Head of caudate nucleus (tissue), 42 donors: Measurements from ENCODE around the gene ZDHHC7.

Experiments
- DNase-seq, 42 donors: peaks; one replicate each; pipeline versions ENCODE4 v3.0.0 to v3.0.0-alpha.2; 2020 to 2021; ENCODE audit warnings: mixed read lengths in 7 of 42
- intact Hi-C: fragments of 100-400 bp; cut with DNase I; formaldehyde crosslinking; loops from one replicate; pipeline ENCODE4 v1.15.0; 2022

Gene ZDHHC7

DNA sequence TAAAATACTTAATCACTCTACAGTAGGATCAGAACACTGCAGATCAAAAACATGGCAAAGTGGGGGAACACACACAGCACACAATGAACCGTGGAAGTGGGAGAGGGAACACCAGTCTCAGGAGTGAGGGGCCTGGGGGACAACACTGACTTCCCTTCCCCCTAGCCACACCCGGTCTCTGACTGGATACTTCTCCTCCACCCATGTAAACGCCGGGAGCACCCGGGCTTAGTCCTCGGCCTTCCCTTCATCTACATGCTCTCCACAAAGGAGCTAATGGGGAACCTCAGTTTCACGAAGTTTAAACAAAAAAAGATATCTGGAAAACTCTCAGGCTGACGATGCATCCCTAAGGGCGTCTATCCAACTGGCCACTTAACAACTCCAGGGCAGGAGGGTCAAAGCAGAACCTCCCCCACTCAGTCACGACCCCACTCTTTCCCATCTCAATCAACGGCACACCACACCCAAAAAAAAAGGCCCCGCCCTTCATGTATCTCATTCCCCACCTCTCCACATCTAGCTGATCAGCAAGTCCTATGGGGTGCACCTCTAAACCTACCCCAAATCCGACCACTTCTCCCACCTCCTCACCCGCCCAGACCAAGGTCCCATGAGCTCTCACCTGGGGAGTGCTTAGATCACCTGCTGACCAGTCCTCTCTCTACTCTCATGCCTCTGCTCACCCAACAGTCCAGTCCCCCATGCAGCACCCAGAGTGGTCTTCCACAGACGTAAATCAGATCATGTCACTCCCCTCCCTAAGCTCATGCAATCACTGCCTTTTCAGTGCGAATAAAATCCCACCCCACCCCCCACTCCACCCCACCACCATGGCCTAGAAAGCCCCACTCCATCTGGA, 7.4 kb downstream of the ZDHHC7 start:
- intact Hi-C loops, result no loop called here
- no peak for DNase-seq

DNA sequence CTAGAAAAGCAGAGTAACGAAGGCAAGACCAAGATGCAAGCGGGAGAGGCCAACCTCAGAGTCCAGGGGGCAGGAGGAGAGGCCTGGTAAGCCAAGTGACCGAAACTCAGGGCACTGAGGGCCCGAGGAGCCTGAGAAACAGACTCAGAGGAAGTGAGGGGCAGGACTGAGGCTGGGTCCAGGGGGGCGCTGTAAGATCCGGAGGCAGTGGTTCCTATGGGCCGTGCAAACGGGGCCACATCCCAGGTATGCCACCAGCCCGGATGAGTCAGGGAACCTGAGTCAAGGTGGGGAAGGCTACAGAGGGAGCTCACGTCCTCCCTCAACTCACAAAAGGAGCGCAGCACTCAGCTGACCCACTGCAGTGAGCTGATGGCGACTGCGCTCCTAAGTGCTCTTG, 8.3 kb downstream of the ZDHHC7 start:
- no peak for DNase-seq
- intact Hi-C loops, result no loop called here

DNA sequence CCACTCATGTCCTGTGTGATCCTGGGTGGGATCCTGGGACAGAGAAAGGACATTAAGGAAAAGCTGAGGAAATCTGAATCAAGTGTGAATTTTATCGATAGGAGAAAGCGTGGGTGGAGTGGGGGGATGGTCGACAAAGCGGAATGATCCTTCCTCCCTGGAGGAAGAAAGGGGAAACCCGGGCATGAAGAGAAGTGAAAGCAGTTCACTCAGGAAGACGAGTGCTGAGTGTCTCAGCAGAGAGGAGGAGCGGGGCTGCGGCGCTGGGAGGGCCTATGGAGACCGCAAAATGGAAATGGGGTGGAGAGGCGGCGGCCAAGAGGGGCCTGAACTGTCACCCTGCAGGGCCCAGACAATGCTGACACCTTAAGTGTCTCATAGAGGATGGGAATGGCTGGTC, 8.7 kb downstream of the ZDHHC7 start:
- peak in 29 of 42 donors; percentile 14 to 60 (median 36) for DNase-seq
- intact Hi-C loops, result no loop called here

DNA sequence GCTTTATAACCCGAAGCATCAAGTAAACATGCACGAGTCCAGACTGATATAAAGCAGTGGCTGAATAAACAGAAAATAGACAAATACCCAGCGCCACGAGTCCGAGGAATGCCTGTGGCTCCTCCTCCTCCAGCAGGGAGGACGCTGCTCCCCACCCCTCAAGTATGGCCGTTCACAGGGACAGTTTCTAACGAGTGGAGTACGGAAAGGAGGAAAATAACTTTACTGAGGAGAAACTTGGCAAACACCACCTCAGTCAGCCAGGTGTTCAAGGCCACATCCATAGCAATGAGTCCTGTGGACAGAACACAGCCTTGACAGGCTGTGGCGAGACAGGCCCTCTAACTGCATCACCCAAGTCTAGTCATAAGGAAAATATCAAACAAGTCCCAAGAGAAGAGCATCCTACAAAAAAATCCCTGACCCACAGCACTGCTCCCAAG, 9.2 kb downstream of the ZDHHC7 start:
- intact Hi-C loops, result no loop called here
- no peak for DNase-seq

DNA sequence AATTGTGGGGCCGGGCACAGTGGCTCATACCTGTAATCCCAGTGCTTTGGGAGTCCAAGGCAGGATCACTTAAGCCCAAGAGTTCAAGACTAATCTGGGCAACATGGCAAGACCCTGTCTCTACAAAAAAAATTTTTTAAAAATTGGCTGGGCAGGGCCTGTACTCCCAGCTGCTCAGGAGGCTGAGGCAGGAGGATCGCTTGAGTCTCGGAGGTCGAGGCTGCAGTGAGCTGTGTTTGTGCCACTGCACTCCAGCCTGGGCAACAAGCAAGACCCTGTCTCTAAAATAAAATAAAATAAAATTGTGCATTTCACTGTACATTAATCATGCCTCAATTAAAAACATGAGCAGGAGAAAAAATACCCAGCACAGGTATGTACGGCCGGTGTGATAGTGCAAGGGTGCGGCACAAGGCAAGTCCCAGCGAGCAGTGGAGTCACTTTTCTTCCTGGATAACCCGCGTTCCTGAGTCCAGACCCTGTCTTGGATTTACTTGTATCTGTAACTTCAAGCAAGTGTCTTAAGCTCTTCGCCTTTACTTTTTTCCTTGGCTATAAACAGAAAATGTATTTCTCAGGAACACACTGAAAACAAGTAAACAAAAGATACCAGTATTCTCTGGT, 11.4 kb downstream of the ZDHHC7 start:
- DNase-seq, result no peak
- intact Hi-C loops, result no loop called here

DNA sequence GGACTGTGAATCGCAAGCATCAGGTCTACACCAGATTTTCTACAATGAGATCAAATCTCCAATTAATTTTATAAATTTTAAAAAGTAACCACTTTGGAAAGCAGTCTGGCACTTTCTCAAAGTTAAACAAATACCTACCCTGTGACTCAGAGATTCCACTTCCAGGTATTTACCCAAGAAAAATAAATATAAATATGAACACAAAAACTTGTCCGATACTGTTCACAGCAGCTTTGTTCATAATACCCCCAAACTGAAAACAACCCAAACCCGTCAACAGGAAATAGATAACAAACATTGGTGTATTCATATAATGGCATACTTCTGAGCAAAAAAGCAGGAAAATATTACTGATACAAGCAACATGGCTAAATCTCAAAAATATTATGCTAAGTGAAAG, 12.1 kb downstream of the ZDHHC7 start:
- no peak for DNase-seq
- intact Hi-C loops, result no loop called here

DNA sequence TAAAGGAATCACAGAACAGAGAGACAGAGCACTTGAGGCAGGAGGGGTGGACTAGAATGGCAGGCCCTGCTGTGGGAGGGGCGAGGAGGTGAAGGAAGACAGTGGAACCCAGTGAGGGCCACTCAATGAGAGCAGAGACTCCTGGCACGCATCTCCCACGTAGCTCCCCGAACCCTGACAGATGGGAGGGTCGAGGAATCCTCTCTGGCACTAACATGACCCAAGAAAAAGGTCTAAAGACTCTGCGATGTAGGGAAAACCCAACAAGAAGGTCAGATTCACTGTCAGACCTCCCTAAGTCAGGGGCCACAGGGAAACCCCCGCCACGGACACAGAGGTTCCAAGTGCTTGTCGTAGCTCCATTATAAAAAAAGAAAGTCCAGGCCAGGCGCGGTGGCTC, 15.0 kb downstream of the ZDHHC7 start:
- intact Hi-C loops, result no loop called here
- DNase-seq, result no peak

DNA sequence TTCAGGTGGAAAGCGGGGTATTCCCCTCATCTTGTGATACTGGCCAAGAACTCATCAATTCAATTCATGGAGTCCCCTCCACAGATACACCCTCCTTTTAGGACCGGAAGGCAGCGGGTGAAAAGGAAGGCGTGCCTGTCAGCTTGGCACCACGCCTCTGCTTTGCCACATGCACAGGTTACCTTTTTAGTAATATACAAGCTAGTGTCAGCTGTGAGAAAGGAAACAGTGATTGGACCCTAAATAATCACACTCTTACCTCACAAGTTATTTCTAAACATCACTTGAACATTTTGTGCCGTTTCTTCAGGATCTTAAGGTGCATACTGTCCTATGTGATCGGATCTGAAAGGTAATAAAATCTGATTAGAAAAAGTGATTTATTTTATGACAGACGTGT, 15.7 kb downstream of the ZDHHC7 start:
- intact Hi-C loops, result no loop called here
- DNase-seq, result no peak

DNA sequence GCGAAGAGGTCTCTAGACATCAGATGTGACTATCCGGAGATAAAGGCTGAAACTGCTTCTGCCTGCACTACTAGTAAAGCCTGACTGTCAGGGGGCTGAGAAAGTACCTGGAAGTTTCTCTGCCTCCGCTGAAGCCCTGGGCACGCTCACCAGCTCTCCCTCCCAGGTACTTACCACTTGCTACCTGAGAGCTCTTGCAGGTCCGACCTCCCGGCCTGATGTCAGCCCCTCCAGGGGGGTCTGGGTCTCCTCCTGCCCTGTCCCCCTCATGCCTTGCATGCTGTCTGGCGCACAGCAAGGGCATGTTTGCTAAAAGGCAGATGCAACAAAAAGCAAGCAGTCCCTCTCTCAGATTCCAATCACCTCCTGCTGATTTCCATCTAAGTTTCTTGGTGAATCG, 17.4 kb downstream of the ZDHHC7 start:
- intact Hi-C loops, result no loop called here
- DNase-seq, result no peak

DNA sequence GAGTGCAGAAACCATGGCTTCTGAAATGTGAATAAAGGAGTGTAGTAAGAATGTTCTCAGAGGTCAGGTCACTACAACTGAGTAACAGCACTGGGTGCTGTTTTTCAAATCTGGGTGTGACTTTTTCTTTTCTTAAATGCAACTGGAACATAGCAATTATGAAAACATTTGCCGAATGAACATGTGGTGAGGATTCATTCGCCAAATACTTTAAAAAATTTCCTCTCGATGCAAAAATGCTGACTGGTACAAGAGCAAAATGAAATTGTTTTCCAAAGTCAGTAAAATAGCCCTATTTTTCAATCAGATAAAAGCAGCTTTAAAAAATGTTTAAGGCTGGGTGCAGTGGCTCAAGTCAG, 18.6 kb downstream of the ZDHHC7 start:
- intact Hi-C loops, result no loop called here

DNA sequence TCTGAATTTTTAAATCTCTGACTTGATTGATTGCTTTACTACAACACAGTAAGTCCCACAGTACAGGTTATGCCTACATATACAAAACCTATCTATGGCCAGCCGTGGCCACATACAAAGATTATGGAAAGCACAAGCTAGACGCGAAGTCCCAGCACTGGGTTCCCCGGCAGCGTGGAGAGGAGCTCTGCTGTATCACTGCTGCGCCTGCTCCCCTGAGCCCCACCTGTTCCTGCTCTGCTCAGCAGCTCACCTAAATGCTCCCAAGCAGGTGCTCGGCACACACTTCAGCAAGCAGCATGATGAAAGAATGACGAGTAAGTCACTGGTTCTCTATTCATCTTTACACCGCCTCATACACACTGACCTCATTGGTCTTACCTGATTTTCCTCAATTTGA, 20.6 kb downstream of the ZDHHC7 start:
- DNase-seq, result no peak
- intact Hi-C loops, result no loop called here

More for the DNA sequence above, 18.6 kb downstream of the ZDHHC7 start:
- DNase-seq, result no peak

DNA sequence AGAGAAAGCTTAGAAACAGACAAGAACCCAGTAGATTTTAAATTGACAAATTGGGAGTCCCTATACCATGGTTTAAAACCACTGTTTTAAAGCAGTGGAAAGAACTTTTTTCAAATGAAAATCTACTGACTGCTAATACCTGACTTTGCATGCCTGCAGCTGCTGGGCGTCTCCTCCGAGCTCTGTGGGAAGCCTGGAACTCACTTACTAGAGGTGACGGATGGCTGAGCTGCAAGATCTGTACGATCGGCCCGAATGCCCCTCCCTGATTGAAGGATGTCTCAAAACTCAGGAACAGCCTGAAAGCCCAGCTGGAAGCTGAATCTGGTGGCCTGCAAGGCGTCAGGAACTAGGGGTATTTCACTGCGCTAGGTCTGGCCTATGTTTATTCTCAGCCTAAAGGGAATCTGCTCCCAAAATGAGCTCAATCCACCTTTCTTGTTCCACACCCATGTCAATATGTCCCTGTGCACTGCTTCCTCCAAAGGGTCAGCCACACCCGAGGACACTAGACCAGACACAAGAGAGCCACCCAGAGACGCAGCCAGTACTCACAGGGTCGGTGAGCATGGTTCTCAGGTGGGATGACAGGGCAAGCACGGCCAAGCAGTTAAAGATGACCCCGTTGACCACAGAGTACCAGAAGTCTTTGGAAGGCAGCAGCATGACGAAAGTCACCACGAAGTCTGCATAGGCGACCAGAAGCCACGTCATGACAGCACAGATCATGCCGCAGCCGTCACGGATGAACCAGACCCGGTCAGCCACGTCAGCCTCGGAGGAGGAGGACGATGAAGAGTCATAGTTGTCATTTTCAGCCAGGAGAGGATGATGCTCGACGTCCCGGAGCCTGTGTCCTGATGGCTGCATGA, 21.4 kb downstream of the ZDHHC7 start:
- DNase-seq, result no peak
- intact Hi-C loops, result no loop called here

DNA sequence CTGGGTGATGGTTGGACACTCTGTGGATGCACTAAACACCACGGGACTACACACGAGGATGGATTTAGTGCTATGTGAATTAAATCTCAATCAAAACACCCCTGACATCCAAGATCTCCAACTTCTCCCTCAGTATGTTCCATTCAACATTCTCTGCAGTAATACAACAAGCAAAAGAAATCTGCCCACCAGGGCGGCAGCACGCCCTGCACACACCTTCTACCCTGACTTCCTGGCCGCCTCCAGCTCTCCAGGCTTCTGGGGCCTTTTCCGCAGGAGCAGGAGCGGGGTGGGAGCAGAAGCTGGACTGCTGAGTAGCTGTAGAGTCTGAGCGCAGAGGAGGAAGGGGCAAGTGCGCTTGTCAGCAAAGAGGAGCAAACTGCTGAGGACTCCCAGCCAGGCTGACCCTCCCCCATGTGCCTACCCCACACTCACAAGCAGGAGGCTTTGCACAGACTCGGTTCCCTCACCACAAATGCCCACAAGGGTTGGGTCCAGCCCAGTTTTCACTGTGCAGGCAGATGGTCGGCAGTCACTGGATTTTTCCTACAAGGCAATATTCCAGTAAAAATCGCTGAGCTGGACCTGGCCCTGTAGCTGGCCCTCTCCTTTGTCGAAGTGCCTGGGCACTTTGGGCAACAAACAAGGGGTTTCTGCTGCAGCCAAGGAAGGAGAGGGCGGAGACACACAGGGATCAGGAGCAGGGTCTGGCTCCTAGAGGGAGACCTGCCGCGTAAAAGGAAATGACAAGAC, 22.8 kb downstream of the ZDHHC7 start:
- DNase-seq, result peak in 2 of 42 donors; percentile 29 to 35
- intact Hi-C loops, result no loop called here

DNA sequence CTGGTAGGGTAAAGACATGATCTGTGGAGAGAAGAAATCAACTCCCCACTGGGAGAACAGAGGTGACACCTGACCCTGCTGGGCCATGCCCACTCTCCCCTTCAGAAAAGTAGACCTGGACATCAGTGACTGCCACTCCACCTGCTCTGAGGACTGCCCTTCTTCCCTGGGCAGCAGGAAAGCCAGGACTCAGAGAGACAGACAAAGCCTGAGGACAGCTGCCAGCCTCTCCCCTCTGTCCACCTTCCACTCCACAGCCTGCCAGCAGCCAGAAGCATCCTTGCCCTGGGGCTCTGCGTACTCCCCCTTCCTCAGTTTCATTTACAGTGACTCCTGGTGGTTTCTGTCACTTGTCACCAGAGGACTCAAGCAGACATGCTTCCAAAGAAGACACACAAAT, 24.5 kb downstream of the ZDHHC7 start:
- intact Hi-C loops, result no loop called here
- no peak for DNase-seq

DNA sequence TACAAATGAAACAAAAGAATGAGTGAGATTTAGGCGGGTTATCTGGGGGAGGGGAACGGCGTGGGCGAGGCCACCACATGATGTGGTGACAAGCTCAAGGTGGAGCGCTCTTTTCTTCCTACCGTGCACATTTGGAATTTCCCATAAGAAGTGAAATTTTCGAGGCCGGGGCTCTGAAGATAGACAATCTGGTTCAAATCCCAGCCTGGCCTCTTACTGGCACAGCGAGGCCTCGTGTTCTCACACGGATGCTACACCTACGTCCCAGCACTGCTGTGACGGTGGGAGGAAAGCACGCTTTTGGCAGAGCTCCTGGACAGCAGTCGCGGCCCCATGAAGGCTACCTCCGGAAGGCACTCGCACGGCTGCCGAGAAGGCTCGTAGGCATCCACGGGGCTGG, 25.2 kb downstream of the ZDHHC7 start:
- DNase-seq, result peak in 41 of 42 donors; percentile 30 to 83 (median 60)
- intact Hi-C loops, result no loop called here

DNA sequence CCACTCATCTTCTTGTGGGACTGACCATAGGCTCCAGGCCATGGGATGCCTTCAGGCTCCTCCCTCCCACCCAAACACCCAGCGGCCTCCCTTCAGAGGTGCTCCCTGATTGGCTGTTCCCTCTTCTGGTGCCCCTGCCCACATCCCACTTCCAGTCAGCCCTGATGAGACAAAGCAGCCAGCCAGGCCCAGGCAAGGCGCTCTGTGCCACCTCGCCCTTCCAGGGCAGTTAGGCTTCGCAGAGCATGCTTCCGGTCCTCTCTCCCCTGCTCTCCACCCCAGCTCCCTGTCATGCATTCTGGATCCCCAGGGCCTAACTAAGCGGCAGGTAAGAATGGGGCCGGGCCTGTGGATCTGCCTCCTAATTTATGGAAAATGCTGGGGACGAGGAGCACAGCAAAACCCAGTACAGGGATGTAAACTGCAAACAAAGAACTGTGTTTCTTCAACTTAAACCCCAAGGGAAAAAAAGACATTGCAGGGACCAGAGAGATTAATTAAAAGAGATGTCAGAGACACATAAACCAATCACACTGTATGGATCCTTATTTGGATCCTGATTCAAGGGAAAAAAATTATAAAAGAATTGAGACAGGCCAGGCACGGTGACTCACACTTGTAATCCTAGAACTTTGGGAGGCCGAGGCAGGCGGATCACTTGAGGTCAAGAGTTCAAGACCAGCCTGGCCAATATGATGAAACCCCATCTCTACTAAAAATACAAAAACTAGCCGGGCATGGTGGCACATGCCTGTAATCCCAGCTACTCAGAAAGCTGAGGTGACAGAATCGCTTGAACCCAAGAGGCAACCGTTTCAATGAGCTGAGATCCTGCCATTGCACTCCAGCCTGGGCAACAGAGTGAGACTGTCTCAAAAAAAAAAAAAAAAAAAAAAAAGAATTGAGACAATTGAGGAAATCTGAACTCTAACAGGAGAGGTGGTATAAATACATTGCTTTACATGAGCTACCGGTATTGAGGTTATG, 26.0 kb downstream of the ZDHHC7 start:
- DNase-seq, result no peak
- intact Hi-C loops, result no loop called here

DNA sequence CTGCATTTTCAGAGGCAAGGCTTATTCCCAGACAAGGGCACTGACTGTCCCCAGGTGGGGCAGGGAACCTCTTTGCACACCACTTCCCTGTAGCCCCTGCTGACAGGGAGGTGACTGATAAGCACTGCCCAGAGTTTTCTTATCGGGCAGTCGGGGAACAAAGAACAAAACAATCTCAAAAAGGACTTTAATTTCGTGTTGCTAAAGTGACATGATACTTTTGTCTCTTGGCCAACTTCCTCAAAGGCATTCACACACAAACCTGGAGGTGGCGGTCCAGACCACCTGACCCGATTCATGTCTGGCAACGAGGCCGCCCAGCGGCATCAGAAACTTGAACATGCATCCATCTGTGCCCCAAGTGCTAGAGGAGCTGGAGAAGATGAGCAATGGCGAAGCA, 28.9 kb downstream of the ZDHHC7 start:
- peak in 3 of 42 donors; percentile 14 to 53 (median 40) for DNase-seq
- intact Hi-C loops, result no loop called here

DNA sequence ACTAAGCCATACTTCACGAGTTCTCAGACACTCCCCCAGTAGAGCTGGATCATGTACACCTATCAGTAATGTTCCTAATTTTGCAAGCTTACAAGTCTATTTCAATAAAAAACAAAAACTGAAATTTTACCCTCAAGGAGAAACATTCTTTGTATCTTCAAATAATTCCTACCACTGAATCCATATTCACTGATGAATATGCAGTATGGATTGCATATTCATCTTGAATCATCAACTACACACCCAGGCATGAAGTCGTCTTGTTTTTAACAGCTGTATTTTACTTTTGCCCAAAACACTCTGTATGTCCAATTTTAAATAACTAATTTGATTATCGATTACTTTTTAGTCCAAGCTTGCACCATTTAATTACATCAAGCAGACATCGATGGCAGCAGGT, 31.8 kb downstream of the ZDHHC7 start:
- intact Hi-C loops, result no loop called here

More for the DNA sequence above, 31.8 kb downstream of the ZDHHC7 start:
- DNase-seq, result no peak
